GM23248 (cell line): ENCODE data around the gene CHRND. TPM values are rescaled to one million over a fixed set of nuclear protein-coding genes. Genes with fewer than 3 reads are reported as not detected.

Experiments used
- DNase-seq: peaks from one replicate; pipeline ENCODE4 v3.0.0-alpha.2; 2015
- H2AFZ ChIP-seq: fragments of 200-600 bp; sonication (generic); 2 replicates; pipeline ENCODE4 v1.6.1; 2016; ENCODE audit warnings: antibody characterized with exemption
- H3F3A ChIP-seq: fragments of 200-600 bp; sonication (generic); 2 replicates; pipeline ENCODE4 v1.6.1; 2016; ENCODE audit warnings: mild to moderate bottlenecking, antibody characterized with exemption, mixed run types; ENCODE audit not compliant: insufficient read depth
- H3K27ac ChIP-seq: fragments of 200-600 bp; sonication (generic); 2 replicates; pipeline ENCODE4 v1.5.1; 2016; ENCODE audit warnings: mild to moderate bottlenecking
- H3K27me3 ChIP-seq: fragments of 200-600 bp; sonication (generic); replicated peaks from 2 replicates; pipeline ENCODE4 v1.6.1; 2016; ENCODE audit warnings: mild to moderate bottlenecking; ENCODE audit not compliant: insufficient read depth
- H3K36me3 ChIP-seq: fragments of 200-600 bp; sonication (generic); 2 replicates; pipeline ENCODE4 v1.6.1; 2016; ENCODE audit warnings: low read depth, mild to moderate bottlenecking
- H3K4me1 ChIP-seq: fragments of 200-600 bp; sonication (generic); 2 replicates; pipeline ENCODE4 v1.6.1; 2016; ENCODE audit warnings: mild to moderate bottlenecking; ENCODE audit not compliant: insufficient read depth
- H3K4me2 ChIP-seq: fragments of 200-600 bp; sonication (generic); one replicate; pipeline ENCODE4 v1.6.1; 2016; ENCODE audit warnings: mild to moderate bottlenecking; ENCODE audit not compliant: unreplicated experiment
- H3K4me3 ChIP-seq: fragments of 200-600 bp; sonication (generic); 2 replicates; pipeline ENCODE4 v1.5.1; 2016; ENCODE audit warnings: mild to moderate bottlenecking
- H3K79me2 ChIP-seq: fragments of 200-600 bp; sonication (generic); 2 replicates; pipeline ENCODE4 v1.6.1; 2016; ENCODE audit warnings: mild to moderate bottlenecking; ENCODE audit not compliant: insufficient read depth
- H3K9ac ChIP-seq: fragments of 200-600 bp; sonication (generic); 2 replicates; pipeline ENCODE4 v1.6.1; 2016; ENCODE audit warnings: mild to moderate bottlenecking
- H3K9me2 ChIP-seq: fragments of 200-600 bp; sonication (generic); 2 replicates; pipeline ENCODE4 v1.6.1; 2016; ENCODE audit warnings: mixed run types, mild to moderate bottlenecking, moderate library complexity; ENCODE audit not compliant: insufficient read depth
- H3K9me3 ChIP-seq: fragments of 200-600 bp; sonication (generic); one replicate; pipeline ENCODE4 v1.6.1; 2017; ENCODE audit warnings: low read depth
- H4K20me1 ChIP-seq: fragments of 200-600 bp; sonication (generic); 2 replicates; pipeline ENCODE4 v1.6.0; 2016; ENCODE audit not compliant: insufficient read depth
- EZH2 ChIP-seq: fragments of 200-600 bp; sonication (generic); IDR thresholded peaks from 2 replicates; pipeline ENCODE4 v1.6.1; 2018; ENCODE audit warnings: antibody characterized with exemption, mild to moderate bottlenecking; ENCODE audit not compliant: insufficient read depth, poor library complexity, severe bottlenecking
- EZH2phosphoT487 ChIP-seq: fragments of 200-600 bp; sonication (generic); IDR thresholded peaks from 2 replicates; pipeline ENCODE4 v1.6.1; 2018; ENCODE audit warnings: antibody characterized with exemption, moderate library complexity, mild to moderate bottlenecking, low read depth; ENCODE audit not compliant: insufficient read depth
- WGBS, 2 experiments: methylation state at CpG; one replicate each; pipeline ENCODE4 v1.1.6; 2015 to 2017; ENCODE audit warnings: low lambda C conversion rate in 2 of 2, low coverage in 1 of 2; ENCODE audit errors: missing lambda C conversion rate in 2 of 2; 5-methylcytosine and 5-hydroxymethylcytosine counted together
- in situ Hi-C: fragments of 300-500 bp; cut with MboI; formaldehyde crosslinking; loops from 2 replicates; pipeline ENCODE4 v1.15.0; 2020
- polyA plus RNA-seq: library from polyadenylated mRNA; unstranded; fragments of >200 nt; fragmentation: Nextera tagmentation; extraction: Ambion mirVana; gene quantifications from 2 replicates; pipeline ENCODE4 v1.2.1, GENCODE V29; 2016
- total RNA-seq: library from RNA; depleted of rRNA; stranded (reverse); fragments of >200 nt; shearing (Covaris generic); gene quantifications from 2 replicates; pipeline ENCODE4 v1.2.3, GENCODE V29; 2014

CHRND gene
- total and polyA plus RNA-seq, 2 experiments from 2014 or later: not detected

DNA sequence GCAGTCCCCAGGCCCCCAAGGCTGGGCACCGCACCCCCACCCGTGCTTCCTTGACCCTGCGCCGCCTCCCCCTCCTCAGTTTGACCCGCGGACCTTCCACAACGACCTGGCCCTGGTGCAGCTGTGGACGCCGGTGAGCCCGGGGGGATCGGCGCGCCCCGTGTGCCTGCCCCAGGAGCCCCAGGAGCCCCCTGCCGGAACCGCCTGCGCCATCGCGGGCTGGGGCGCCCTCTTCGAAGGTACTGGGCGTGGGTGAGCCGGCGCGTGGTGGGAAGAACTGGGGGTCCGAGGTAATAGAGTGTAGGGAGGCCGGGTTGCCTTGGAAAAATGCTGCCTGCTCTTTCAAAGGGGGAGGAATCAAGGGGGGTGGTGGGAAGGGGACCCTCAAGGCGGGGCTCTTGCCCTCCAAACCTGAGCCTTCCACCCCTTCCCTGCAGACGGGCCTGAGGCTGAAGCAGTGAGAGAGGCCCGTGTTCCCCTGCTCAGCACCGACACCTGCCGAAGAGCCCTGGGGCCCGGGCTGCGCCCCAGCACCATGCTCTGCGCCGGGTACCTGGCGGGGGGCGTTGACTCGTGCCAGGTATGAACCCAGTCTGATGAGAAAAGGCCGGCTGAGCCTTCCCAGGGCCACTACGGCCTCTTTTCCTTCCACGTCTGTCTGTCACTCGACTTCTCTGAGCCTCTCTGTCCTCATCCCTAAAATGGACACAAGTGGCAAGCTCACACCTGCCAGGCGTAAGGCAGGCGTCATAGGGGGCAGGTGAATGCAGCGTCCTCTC, 3.1 kb upstream of the CHRND start:
- H3K4me1 ChIP-seq: no peaks in the 10 kb centered on the region
- TF ChIP-seq EZH2phosphoT487 (no peak), EZH2 (no peak)
- no peaks in the 10 kb centered on the region for H3K9me2 ChIP-seq
- no peak for DNase-seq
- no peaks in the 10 kb centered on the region for H3K9me3 ChIP-seq
- no peaks in the 10 kb centered on the region for H3K36me3 ChIP-seq
- no peak overlapping the region for H2AFZ ChIP-seq
- 9 to 10% methylated on average over 42 to 45 of the region's 46 CpGs for WGBS, 2 experiments
- no peak overlapping the region for H3K4me3 ChIP-seq
- H3F3A ChIP-seq: no peaks in the 10 kb centered on the region
- in situ Hi-C loops: no loop called here
- no peaks in the 10 kb centered on the region for H4K20me1 ChIP-seq
- no peaks in the 10 kb centered on the region for H3K79me2 ChIP-seq
- H3K27me3 ChIP-seq: peaks cover 55% of the 10 kb centered on the region
- H3K27ac ChIP-seq: no peak overlapping the region
- H3K4me2 ChIP-seq: no peak overlapping the region
- no peak overlapping the region for H3K9ac ChIP-seq

GRCh38 chr2:232523402-232523681, 2.6 kb upstream of the CHRND start:
- no peaks in the 10 kb centered on the region for H3K9me2 ChIP-seq
- H3K79me2 ChIP-seq: no peaks in the 10 kb centered on the region
- no peak for DNase-seq
- no peaks in the 10 kb centered on the region for H4K20me1 ChIP-seq
- H3K27me3 ChIP-seq: peaks cover 49% of the 10 kb centered on the region
- TF ChIP-seq EZH2: no peak
- no peak overlapping the region for H3K27ac ChIP-seq
- H3K4me3 ChIP-seq: no peak overlapping the region
- no peaks in the 10 kb centered on the region for H3K9me3 ChIP-seq
- no peak overlapping the region for H2AFZ ChIP-seq
- H3F3A ChIP-seq: no peaks in the 10 kb centered on the region
- no peak overlapping the region for H3K4me2 ChIP-seq
- in situ Hi-C loops: no loop called here
- H3K9ac ChIP-seq: no peak overlapping the region
- no peaks in the 10 kb centered on the region for H3K36me3 ChIP-seq
- H3K4me1 ChIP-seq: no peaks in the 10 kb centered on the region
- 12 to 18% methylated on average over 10 to 16 of the region's 16 CpGs for WGBS, 2 experiments

GRCh38 chr2:232523682-232524597, 2.0 kb upstream of the CHRND start:
- Histone ChIP-seq H3K9ac (no peak overlapping the region), H3K27me3 (peaks cover 44% of the 10 kb centered on the region), H3K27ac (no peak overlapping the region), H3K79me2 (no peaks in the 10 kb centered on the region), H3K9me2 (no peaks in the 10 kb centered on the region), H3K4me3 (peak overlapping the region; percentile 42), H4K20me1 (no peaks in the 10 kb centered on the region), H2AFZ (peak overlapping the region; percentile 63; the same call in 1 of the 2 replicates), H3F3A (no peaks in the 10 kb centered on the region), H3K9me3 (no peaks in the 10 kb centered on the region), H3K4me1 (no peaks in the 10 kb centered on the region), H3K4me2 (peak overlapping the region; percentile 35), H3K36me3 (no peaks in the 10 kb centered on the region)
- WGBS, 2 experiments: 4 to 5% methylated on average over 35 to 53 of the region's 75 CpGs
- in situ Hi-C loops: no loop called here
- DNase-seq: peak; percentile 49
- TF ChIP-seq EZH2phosphoT487: no peak
- TF ChIP-seq EZH2: peak; percentile 76

DNA sequence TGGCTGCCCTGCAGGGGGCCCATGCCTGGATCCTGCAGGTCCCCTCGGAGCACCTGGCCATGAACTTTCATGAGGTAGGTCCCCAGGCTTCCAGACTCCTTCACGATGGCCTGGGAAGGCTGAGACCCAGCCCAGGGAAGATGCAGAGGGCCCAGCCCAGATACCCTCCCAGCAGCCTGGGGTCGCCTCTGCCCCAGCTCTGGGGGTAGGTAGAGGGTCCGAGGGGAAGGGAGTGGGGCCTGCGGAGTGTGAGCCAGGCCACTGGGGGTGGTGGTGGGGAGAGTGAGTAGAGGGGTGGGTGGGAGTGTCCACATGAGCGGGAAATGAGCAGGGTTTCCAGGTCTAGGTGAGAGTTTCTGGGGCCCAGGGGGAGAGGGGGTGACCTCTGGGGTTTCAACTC, 1.2 kb upstream of the CHRND start:
- H3K4me2 ChIP-seq: no peak overlapping the region
- in situ Hi-C loops: loop anchor here (25.0 kb wide), 1 partner anchor 612 kb away; no protein-coding TSS in a partner anchor

More for the DNA sequence above, 1.2 kb upstream of the CHRND start:
- Histone ChIP-seq H3K36me3 (no peaks in the 10 kb centered on the region), H2AFZ (no peak overlapping the region), H3K27me3 (peaks cover 36% of the 10 kb centered on the region), H3K79me2 (no peaks in the 10 kb centered on the region), H3K4me1 (no peaks in the 10 kb centered on the region), H3F3A (no peaks in the 10 kb centered on the region), H3K9me3 (no peaks in the 10 kb centered on the region), H3K27ac (no peak overlapping the region), H4K20me1 (no peaks in the 10 kb centered on the region), H3K9me2 (no peaks in the 10 kb centered on the region), H3K9ac (no peak overlapping the region), H3K4me3 (no peak overlapping the region)
- DNase-seq: no peak
- WGBS, 2 experiments: 55 to 68% methylated on average over 4 to 6 of the region's 6 CpGs
- TF ChIP-seq EZH2phosphoT487: no peak
- peak; percentile 2 for TF ChIP-seq EZH2
